Measurements from ENCODE around the gene FDX2. TPM values are rescaled to one million over a fixed set of nuclear protein-coding genes. Genes with fewer than 3 reads are reported as not detected.

FDX2 gene
- total and polyA plus RNA-seq, 2 of the 8 experiments (the other 6 are each of a cell fraction or from before 2014, with no cell fraction given): 27.0 to 64.4 TPM

DNA sequence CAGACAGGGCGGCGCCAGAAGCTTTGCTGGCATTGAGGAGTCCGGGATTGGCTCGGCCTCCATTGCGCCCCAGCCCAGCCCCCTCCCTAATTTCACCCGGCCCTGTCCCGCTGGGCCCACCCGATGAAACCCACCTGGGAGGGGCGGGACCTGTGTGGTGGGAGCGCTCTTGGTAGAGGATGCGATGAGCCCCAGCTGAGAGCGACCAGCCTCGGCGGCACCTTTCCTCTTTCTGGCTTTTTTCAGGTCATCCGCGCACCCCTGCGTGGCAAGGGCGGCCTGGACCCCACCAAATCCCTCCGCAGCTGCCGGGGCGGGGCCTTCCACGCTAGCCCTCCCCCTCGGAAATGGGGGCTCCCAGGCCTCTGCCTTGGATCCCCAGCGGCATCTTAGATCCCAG lies 6.4 kb downstream of the FDX2 start, which contains the start of gene ZGLP1:
Gene ZGLP1, minus strand, starts transcription at position 393 of the 400 bp plus-strand sequence.
- Histone ChIP-seq H3K79me2 (ENCODE audit: control insufficient read depth in 1 of 2, insufficient read depth in 2 of 2, low read length in 2 of 2) (no peaks in the 10 kb centered on the region), H3K4ac (replicated peaks; ENCODE audit: insufficient read length, low read depth, low read length) (no peak within 1 kb of the TSS), H3K9ac (replicated peaks in 1 of 4; ENCODE audit: extremely low read depth in 1 of 4, low read depth in 3 of 4, low read length in 3 of 4) (no peak within 1 kb of the TSS), H2BK15ac (ENCODE audit: low read length) (no peak within 1 kb of the TSS), H3K27me3 (replicated peaks in 1 of 4; ENCODE audit: control insufficient read depth in 3 of 4, extremely low read depth in 1 of 4, insufficient read depth in 3 of 4, low read length in 3 of 4) (no peaks in the 10 kb centered on the region), H4K8ac (ENCODE audit: extremely low read depth, insufficient read depth, low read length) (no peak within 1 kb of the TSS), H2BK20ac (ENCODE audit: low read length) (no peak within 1 kb of the TSS), H3K23ac (ENCODE audit: insufficient read length) (no peak within 1 kb of the TSS), H3K4me1 (replicated peaks in 1 of 4; ENCODE audit: control insufficient read depth in 3 of 4, insufficient read depth in 4 of 4, low read length in 3 of 4) (no peaks in the 10 kb centered on the region), H3K4me3 (ENCODE audit: extremely low read depth in 1 of 4, insufficient read depth in 2 of 4, low read depth in 3 of 4, low read length in 4 of 4) (no peak within 1 kb of the TSS), H3K4me2 (ENCODE audit: insufficient read depth in 1 of 2, low read depth in 2 of 2, low read length in 2 of 2) (no peak within 1 kb of the TSS), H2AK5ac (ENCODE audit: low read depth, low read length) (no peak within 1 kb of the TSS), H3K79me1 (ENCODE audit: low read depth, low read length) (no peaks in the 10 kb centered on the region), H2BK12ac (ENCODE audit: low read depth, low read length) (no peak within 1 kb of the TSS), H3K18ac (ENCODE audit: extremely low read depth, low read length) (no peak within 1 kb of the TSS), H4K20me1 (replicated peaks in 1 of 2; ENCODE audit: control insufficient read depth in 1 of 2, insufficient read depth in 2 of 2, low read length in 2 of 2) (no peaks in the 10 kb centered on the region), H3K14ac (ENCODE audit: insufficient read length) (no peak within 1 kb of the TSS), H4K5ac (ENCODE audit: insufficient read length, low read depth, low read length) (no peak within 1 kb of the TSS), H3K27ac (ENCODE audit: low read depth, low read length) (no peak within 1 kb of the TSS), H2BK120ac (replicated peaks; ENCODE audit: low read depth, low read length) (no peak within 1 kb of the TSS), H3K23me2 (ENCODE audit: low read depth, low read length) (no peaks in the 10 kb centered on the region), H2AFZ (ENCODE audit: low read length) (no peak within 1 kb of the TSS), H3K36me3 (ENCODE audit: control insufficient read depth in 2 of 4, insufficient read depth in 4 of 4, low read length in 3 of 4) (peaks cover 0 to 11% (median 0%) of the 10 kb centered on the region in 4 experiments; a peak in 2 of 8 replicates), H2BK5ac (ENCODE audit: low read depth, low read length) (no peak within 1 kb of the TSS), H4K91ac (replicated peaks; ENCODE audit: insufficient read length, low read length) (no peak within 1 kb of the TSS), H3K56ac (replicated peaks; ENCODE audit: insufficient read length, low read depth, low read length) (no peak within 1 kb of the TSS), H3K9me3 (ENCODE audit: insufficient read depth in 2 of 2, low read depth in 1 of 2, low read length in 1 of 2) (no peaks in the 10 kb centered on the region)
- FAIRE-seq (no peak), DNase-seq (ENCODE audit: low read depth in 1 of 2, low spot score in 2 of 2) (no peak)
- CTCF ChIA-PET (ENCODE audit: partially characterized antibody): interaction anchor here (1.1 to 1.2 kb wide), 3 partner anchors 11 to 20 kb away, joined by 3 to 6 read pairs (median 4); partner anchors contain the start of gene ICAM5
- POLR2A ChIA-PET (ENCODE audit: partially characterized antibody): interaction anchor here (0.5 to 1.8 kb wide), 9 partner anchors 11 to 198 kb away, joined by 3 to 4 read pairs (median 3); partner anchors contain the start of genes ICAM1 and P2RY11
- TF ChIP-seq TAF1 (IDR thresholded peaks at IDR 0.05; ENCODE audit: low read depth, low read length): no peak
- 90% methylated on average over 24 of the region's 24 CpGs; no CpG with 5 or more reads in 1 of the 2 experiments for WGBS, 2 experiments (ENCODE audit: extremely low coverage in 1 of 2, insufficient coverage in 1 of 2, insufficient read length in 1 of 2, insufficient replicate concordance in 2 of 2, low coverage in 1 of 2, low lambda C conversion rate in 2 of 2, missing lambda C conversion rate in 1 of 2)
